GM19397 (cell line): ENCODE measurements around the gene SOX10.
"Not testable (repeated sequence)": the region's sequence is repeated elsewhere in the genome, so short reads cannot be mapped to it uniquely, and the experiment has no call there.

Experiments
- ATAC-seq: cut with Tn5 transposase; IDR thresholded peaks from one replicate; pipeline ENCODE4 v1.9.1; 2021; ENCODE audit warnings: mild to moderate bottlenecking, moderate library complexity; ENCODE audit not compliant: unreplicated experiment

SOX10 gene

DNA sequence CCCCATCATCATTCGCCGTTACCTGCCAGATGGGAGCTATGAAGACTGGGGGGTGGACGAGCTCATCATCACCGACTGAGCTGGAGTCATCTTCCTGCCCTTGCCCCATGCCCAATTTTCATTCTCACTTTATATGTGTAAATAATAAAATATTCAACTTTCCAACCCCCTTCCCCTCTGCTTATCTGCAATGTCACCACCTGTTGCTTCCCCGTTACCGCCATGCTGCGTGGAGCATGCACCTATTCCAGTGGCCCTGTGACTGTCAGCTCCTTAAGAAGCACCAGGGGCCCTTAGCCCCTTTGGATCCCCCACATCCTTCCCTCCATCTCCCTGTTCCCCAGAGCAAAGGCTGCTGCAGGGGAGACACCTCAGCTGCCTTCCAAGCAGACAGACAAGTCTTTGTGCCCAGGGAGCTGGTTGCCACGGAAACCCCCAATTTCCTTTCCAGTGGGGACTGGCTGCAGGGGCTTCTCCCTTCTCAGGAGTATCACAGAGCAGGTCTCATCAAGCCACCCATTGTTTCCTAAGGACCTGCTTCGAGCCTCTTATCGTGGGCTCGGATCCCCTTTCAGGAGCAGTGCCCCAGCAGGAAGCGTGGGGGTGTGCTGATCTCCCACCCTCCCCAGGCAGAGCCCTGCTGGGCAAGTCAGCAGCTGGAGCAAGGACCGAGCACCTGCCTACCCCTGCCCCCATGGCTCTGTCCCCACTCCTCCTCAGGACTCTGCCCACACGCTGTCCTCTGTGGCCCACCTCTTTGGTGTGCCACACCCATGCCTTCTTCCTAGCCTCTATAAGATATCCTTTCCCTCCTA, 16.5 kb downstream of the SOX10 start:
- ATAC-seq = no peak

DNA sequence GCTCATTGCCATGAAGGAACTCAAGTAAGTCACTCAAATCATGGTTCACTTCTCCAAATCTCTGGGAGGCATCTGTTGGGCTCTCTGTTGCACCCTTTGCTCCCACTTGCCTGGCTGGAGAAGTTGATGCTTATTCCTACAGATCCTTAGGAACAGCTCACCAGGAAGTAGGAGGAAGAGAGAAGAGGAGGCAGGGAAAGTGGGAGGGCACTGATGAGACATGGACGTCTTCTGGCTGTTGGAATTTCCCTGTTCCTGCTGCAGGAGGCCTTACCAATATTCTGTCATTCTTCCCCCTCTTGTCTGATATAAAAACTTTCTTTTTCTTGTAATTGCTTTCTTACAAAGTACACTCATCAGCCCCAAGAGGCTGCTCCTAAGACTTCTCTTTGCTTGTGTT, 17.2 kb downstream of the SOX10 start:
- no peak for ATAC-seq

DNA sequence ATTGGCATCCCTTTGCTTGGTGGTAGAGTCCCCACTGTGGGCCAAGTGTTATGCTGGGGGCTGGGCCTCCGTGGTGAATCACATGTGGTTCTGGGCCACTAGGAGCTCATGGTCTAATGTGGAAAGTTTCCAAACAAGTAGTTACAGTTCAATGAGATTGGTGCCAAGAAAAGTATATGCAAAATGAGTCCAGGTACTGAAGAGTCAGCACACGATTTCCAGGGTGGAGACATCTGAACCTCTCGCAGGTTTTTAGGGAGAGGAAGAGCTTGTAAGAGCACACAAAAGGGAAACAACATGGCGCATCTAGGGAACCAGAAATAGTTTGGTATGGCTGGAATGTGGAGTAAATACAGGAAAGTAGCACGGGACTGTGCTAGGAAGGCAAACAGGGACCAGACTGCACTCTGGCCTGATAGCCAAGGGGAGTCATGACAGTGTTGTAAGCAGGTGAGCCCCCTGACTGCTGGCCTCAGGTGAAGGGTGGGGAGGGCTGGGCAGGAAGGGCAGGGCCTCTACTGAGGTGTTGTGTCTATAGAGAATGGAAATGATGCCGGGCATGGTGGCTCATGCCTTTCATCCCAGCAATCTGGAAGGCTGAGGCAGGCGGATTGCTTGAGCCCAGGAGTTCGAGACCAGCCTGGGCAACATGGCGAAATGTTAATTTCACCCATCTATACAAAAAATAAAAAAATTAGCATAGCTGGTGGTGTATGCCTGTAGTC, 18.3 kb downstream of the SOX10 start:
- ATAC-seq = no peak

DNA sequence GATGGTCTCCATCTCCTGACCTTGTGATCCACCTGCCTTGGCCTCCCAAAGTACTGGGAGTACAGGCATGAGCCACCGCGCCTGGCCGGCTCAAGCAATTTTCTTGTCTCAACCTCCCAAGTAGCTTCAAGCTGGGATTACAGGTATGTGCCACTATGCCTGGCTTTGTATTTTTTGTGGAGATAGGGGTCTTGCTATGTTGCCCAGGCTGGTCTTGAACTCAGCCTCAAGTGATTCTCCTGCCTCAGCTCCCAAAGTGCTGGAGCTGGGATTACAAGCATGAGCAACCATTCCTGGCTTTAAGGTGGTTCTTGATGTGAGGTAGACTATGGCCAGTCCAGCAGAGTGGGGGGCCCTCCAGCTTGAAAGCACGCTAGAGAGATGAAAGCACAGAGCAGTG, 23.3 kb downstream of the SOX10 start:
- no peak for ATAC-seq

DNA sequence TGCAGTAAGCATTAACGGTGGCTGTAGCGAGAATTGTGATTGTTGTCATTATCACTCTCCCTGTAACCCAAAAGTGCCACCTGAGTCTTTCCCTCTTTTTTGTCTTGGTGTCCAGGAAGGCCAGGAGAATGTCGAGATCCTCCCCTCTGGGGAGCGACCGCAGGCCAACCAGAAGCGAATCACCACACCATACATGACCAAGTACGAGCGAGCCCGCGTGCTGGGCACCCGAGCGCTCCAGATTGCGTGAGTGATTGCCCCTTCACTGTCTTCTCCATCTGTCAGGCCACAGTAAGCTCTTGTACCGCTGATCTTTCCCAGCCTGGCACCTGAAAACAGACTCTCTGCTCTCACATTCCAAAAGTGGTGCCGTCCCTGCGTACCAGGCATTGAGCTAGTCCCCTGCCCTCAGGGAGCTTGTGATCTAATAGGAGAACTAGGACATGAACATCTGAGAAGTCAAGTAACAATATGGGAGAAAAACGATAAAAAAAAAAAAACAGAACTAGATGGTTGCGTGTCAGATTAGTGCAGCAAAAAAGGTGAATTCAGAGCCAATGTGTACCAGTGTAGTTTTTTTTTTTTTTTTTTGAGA, 25.0 kb downstream of the SOX10 start:
- ATAC-seq = no peak

DNA sequence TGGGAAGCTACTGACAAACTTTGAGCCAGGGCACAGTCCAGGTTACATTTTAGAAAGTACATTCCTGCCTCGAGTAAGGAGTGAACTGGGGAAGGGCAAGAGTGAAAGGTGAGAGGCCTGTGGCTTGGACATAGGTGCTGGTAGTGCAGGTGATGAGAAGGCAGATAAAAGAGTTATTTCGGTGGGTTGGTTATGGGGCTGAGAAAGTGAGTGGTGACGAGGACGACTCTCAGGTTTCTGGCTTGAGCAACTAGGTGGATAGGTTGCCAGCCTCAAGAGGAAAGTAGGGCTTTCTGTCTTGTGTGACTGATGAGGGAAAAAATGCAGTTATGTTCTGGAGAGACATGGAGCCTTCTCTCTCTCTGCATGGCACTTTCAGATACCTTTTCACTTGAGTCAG, 27.1 kb downstream of the SOX10 start:
- ATAC-seq = no peak

DNA sequence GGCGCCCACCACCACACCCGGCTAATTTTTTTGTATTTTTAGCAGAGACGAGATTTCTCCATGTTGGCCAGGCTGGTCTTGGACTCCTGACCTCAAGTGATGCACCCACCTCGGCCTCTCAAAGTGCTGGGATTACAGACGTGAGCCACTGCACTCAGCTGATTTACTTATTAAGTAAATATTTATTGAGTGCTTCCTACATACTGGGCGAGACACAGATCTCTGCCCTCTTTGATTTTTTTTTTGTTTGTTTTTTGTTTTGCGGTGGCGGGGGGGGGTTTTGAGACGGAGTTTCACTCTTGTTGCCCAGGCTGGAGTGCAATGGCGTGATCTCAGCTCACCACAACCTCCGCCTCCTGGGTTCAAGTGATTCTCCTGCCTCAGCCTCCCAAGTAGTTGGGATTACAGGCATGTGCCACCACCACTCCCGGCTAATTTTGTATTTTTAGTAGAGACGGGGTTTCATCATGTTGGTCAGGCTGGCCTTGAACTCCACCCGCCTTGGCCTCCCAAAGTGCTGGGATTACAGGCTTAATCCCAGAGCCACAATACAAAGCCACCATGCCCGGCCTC, 28.4 kb downstream of the SOX10 start:
- ATAC-seq = not testable (repeated sequence)

DNA sequence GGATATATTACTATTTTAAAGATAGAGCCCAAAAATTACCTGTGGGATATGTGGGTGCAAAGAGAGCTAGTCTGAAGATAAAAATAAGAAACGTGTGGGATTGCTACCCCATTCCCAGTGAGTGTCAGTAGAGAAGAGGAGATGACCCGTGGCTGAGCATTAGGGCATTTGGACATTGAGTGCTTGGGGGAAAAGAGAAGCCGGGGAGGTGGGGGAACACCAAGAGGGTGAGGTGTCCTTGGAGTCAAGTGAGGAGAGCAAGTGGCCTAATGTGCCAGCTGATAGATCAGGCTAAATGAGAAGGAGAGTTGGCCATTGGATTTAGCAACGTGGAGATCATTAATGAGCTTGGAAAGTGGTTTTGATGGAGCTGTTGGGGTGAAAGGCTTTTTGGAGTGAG, 29.7 kb downstream of the SOX10 start:
- ATAC-seq = no peak

DNA sequence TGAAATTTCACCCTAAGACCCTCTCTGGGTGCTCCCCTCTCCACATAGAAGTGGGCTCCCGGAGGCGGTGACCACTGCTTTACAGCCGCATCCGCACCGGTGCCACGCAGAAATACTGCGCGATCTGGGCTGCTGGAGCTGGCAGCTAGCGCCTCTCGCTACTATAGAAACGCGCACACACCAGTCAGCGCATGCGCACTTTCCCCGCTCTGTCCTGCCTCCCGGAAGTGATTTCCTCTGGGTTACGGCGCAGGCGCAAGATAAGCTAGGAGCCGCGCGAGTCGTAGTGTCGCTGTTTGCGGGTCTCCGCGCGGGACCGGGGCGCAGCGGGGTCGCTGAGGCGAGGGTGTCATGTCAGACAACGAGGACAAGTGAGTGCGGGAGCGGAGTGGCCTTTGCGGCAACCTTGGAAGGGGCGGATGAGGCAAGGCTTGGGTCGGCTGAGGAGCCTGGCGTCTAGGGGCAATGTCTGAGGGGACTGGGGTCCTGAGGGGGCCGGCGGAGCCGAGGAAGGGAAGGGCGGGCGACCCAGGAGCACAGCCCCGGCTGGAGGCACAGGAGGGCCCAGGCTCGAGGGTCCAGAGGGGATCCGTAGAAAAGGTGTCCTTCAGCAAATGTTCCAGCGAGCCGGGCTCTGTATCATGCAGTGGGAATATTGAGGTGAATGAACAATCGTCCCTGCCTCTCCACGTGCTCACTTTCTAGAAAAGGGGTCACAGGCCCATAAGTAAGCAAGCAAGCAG, 30.7 kb downstream of the SOX10 start, which contains the start of the genes C22orf23 and POLR2F:
Gene C22orf23, minus strand, starts transcription at position 165 of the 743 bp plus-strand sequence. CDS start 452 bp downstream, outside the sequence.
Gene POLR2F, plus strand, starts transcription at position 263 of the 743 bp plus-strand sequence. Its CDS starts 89 bp downstream, at position 352.
- ATAC-seq = peak; percentile 83

DNA sequence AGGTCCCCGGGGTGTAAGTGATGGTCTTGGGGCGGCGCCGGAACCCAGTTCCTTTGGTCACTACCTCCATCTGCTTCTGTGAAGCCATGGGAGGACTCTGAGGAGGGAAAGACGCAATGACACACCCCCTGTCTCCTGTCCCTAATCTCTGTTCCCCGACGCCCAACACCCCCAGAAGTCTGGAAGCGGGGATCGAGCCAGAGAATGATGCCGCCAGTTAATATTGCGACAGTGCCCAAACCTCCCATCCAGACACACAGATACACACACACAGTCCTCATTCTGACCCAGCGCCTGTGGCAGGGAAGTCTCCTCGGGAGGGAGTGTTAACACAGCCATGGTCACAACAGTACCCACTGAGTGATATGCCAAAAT, 31.3 kb downstream of the SOX10 start:
- no peak for ATAC-seq

DNA sequence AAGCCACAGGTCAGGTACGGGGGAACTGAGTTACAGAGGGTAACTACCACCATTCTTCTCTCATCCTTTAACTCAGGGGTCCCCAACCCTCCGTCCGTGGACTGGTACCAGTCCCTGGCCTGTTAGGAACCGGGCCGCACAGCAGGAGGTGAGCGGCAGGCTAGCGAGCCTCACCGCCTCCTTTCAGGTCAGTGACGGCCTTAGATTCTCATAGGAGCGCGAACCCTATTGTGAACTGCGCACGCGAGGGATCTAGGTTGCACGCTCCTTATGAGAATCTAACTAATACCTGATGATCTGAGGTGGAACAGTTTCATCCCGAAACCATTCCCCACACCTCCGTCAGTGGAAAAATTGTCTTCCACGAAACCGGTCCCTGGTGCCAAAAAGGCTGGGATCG, 31.7 kb downstream of the SOX10 start:
- not testable (repeated sequence) for ATAC-seq

DNA sequence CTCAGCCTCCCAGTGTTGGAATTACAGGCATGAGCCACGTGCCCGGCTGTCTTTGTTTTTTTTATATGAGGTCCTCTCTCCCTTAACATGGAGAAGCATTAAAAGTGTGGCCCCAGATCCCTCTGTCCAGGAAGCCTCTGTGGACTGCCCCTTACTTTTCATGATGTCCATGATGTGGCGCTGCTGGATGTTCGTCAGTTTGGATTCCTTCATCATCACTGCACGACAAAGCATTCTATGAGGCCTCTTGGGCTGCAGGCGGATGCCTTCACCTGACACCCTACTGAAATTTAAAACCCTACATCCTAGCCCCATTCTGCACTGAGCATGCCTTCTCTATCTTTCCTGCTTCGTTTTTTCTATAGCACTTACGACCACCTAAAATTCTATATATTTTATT, 33.0 kb downstream of the SOX10 start:
- no peak for ATAC-seq

DNA sequence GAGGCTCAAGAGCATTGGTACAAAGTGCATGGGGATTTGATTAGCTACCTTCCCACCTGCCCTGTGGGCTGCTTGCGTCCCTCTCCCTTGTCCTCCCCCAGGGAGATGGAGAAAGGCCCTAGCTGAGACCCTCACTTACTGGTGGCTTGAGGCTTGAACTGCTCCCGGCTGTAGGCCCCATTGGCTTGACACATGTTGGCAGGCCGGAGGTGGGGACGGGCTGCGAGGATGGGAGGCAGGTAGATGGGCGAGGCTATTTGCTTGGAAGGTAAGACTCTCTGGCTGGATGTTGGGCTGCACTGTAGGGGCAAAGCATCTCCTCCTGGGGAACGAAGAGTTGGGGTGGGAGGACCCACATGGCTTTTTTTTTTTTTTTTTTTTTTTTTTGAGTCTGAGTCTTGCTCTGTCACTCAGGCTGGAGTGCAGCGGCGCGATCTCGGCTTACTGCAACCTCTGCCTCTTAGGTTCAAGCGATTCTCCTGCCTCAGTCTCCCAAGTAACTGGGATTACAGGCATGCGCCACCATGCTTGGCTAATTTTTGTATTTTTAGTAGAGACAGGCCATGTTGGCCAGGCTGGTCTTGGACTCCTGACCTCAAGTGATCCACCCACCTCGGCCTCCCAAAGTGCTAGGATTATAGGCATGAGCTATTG, 37.1 kb downstream of the SOX10 start:
- not testable (repeated sequence) for ATAC-seq

DNA sequence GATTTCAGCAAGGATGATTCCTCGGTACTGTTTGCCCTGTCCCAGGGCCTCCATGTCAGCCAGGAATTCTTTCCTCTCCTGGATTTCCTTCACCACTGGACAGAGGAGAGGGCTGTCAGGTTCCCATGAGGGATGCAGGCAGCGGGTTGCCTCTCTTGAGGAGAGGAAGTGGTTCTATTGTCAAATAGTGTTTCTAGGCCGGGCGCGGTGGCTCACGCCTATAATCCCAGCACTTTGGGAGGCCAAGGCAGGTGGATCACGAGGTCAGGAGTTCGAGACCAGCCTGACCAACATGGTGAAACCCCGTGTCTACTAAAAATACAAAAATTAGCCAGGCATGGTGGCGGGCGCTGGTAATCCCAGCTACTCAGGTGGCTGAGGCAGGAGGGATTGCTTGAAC, 39.9 kb downstream of the SOX10 start:
- ATAC-seq = not testable (repeated sequence)

DNA sequence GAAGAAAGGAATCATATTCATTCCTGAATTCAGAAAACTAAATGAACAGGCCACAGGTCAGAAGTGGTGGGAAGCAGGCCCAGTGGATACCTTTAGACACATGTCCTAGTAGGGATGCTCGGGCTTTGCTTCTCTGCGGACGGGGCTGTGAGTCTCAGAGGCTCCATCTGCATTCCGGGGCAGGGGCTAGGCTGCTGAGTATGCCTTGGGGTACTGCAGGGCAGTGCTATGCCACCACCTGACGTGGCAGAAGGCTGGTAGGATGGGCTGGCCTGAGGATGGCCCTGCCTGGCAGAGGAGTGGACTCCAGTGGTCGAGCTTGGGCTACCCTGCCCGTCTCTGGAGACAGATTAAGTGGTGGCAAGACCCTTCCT, 40.5 kb downstream of the SOX10 start:
- ATAC-seq = no peak

DNA sequence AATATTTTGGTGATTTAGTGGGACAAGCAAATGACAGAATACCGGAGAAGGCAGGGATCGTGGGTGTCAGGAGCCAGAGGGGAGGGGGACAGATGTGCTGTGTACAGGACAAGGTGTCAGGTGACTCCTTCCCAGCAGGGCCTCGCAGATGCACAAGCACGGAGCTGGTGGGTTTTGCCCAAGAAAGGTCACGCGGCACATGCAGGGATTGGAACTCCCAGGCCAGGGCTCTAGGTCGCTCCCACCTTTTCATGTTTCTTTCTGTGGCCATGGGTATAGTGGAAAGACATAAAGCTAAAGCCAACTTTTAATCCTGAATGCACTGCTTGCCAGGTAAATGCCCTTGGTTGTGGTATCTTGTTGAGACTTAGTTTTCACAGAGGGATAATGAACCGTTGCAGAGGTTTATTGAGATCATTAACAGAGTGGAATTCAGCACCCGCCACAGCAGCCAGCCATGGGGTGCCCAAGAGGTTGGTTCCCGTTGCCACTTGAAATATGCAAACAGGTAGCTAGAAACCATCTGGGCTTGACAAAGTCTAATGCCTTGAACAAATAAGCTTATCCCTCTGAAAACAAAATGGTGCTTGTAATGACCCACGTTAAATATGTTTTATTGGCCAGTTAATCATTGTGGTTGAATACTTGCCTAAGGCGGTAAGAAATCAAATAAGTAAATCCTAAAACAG, 41.1 kb downstream of the SOX10 start:
- no peak for ATAC-seq

DNA sequence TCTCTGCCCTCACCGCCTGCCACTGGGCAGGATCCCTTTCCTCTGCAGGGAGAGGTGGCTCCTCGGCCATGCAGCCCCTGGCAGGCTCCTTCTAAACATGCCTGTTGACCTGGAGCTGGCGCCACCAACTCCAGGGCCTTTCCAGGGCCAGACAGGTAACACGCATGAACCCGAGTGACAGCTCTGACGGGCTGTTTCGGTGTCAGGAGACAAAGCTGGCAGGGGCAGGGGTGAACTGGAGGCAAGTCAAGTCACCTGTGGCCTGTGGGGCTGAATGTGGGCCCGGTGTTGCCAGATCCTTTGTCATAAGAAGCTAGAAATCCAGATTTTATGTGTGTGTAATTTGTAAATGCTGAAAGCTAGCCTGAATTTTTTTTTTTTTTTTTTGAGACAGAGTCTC, 42.2 kb downstream of the SOX10 start:
- ATAC-seq = no peak

DNA sequence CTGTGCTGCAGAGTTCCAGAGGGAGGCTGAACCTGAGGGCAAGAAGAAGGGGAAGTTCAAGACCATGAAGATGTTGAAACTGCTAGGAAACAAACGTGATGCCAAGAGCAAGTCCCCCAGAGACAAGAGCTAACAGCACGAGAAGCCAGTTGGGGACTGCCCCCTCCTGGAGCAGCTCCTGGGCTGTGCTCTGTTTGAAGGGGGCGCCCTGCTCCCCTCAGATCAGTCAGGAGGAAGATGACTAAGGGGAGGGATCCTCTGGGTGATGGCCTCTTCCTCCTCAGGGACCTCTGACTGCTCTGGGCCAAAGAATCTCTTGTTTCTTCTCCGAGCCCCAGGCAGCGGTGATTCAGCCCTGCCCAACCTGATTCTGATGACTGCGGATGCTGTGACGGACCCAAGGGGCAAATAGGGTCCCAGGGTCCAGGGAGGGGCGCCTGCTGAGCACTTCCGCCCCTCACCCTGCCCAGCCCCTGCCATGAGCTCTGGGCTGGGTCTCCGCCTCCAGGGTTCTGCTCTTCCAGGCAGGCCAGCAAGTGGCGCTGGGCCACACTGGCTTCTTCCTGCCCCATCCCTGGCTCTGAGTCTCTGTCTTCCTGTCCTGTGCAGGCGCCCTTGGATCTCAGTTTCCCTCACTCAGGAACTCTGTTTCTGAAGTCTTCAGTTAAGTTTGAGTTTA, 43.5 kb downstream of the SOX10 start:
- no peak for ATAC-seq

DNA sequence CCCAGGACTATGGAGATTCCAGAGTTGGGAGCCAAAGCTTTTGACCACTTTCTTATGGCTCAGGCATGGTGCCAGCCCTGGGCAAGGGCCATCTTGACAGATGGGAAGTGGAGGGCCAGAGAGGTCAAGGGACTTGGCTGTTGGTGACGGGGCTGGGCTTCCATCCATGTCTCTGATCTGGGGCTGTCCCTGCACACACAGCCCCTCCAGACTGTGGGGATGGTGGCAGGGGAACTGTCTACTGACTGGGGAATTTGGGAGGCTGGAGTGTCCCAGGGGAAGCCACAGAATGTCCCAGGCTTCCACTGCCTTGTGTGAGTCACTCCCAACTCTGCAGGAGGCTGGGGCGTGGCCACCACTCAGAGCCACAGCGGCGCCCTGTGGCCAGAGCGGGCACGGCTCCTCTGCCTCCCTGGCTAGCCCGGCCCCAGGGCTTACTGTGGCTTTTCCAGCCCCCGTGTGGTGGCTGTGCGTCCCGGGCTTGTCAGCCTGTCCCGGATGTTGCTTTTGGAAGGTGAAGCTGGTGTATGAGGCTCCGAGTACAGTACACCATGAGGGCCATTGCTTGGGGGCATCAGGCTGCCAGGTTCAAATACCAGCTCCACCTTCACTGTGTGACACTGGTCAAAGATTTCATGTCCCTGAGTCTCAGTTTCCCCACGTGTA, 50.5 kb downstream of the SOX10 start:
- peak; percentile 76 for ATAC-seq
